Panc1 (cell line): Measurements from ENCODE around the gene MYF6.

Experiments used
- POLR2AphosphoS5 ChIP-seq: IDR thresholded peaks from 2 replicates; pipeline ENCODE4 v1.6.1; 2012; ENCODE audit warnings: mild to moderate bottlenecking, low read depth, low read length, moderate library complexity
- TF ChIP-seq, protein P1 (sequence below): fragments of 450-650 bp; IDR thresholded peaks from 2 replicates; pipeline ENCODE4 v1.5.1; 2017; ENCODE audit warnings: mild to moderate bottlenecking

DNA sequence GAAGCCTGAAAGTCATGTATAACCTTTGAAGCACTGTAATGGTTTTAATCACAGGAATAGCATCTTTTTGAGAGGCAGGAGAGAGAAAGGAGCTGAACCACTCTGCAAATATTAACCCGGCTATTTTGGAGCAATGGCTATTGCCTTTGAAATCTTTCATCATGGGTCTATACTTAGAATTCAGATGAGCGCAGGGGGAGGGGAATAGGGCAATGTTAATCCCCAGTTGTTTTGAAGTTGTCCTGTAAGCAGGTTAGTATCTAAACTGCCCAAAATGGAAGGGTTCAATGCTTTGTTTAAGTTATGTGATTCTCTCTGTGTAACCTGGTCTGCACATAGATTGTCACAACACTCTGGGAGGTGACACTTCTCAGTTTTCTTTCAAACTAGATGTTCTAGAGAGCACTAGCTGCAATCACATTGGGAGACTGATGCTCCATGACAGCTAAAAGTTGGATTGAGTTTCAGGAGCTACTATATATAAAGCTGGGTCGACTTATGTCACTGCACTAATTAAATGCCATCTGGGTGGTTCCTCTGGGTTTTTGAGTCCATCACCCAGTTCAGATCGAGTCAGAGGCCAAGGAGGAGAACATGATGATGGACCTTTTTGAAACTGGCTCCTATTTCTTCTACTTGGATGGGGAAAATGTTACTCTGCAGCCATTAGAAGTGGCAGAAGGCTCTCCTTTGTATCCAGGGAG, at the start of gene MYF6:
- TF ChIP-seq, protein P1, sequence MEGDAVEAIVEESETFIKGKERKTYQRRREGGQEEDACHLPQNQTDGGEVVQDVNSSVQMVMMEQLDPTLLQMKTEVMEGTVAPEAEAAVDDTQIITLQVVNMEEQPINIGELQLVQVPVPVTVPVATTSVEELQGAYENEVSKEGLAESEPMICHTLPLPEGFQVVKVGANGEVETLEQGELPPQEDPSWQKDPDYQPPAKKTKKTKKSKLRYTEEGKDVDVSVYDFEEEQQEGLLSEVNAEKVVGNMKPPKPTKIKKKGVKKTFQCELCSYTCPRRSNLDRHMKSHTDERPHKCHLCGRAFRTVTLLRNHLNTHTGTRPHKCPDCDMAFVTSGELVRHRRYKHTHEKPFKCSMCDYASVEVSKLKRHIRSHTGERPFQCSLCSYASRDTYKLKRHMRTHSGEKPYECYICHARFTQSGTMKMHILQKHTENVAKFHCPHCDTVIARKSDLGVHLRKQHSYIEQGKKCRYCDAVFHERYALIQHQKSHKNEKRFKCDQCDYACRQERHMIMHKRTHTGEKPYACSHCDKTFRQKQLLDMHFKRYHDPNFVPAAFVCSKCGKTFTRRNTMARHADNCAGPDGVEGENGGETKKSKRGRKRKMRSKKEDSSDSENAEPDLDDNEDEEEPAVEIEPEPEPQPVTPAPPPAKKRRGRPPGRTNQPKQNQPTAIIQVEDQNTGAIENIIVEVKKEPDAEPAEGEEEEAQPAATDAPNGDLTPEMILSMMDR = no peak
- no peak for TF ChIP-seq POLR2AphosphoS5
